ENCODE measurements around the gene SLC9A3.

- TF ChIP-seq YY1 (IDR thresholded peaks at IDR 0.05; ENCODE audit: low read depth) = peak; percentile 61
- no peak; the same call in 1 of the 2 replicates for TF ChIP-seq TCF12 (IDR thresholded peaks at IDR 0.05; ENCODE audit: low read depth)
- no peak for TF ChIP-seq RAD21 (IDR thresholded peaks at IDR 0.05; ENCODE audit: low read depth)
- no peak for TF ChIP-seq CEBPB (IDR thresholded peaks at IDR 0.05)
Observed at GRCh38 chr5:472656-473550, 51.3 kb downstream of the SLC9A3 start.

All from Ishikawa (cell line).